Esophagus mucosa (tissue), 1 donor: Measurements from ENCODE around the gene TTC16. TPM values are rescaled to one million over a fixed set of nuclear protein-coding genes. Genes with fewer than 3 reads are reported as not detected.
A peak's percentile ranks its signal among the peaks of the same experiment; 100 is the strongest.

Experiments
- ATAC-seq: fragments of 200-7000 bp; cut with Tn5 transposase; one replicate; pipeline ENCODE4 v1.9.1; 2020
- total RNA-seq: library from RNA; stranded (reverse); gene quantifications from one replicate; pipeline ENCODE4 v1.2.4, GENCODE V29; 2023
- donor health status: DM: yes; HTN: yes; CAD: no.

TTC16 gene
- total RNA-seq, 1 donor from 2014 or later, result not detected

GRCh38 chr9:127698386-127698785, 17.5 kb upstream of the TTC16 start:
- ATAC-seq, result no peak

DNA sequence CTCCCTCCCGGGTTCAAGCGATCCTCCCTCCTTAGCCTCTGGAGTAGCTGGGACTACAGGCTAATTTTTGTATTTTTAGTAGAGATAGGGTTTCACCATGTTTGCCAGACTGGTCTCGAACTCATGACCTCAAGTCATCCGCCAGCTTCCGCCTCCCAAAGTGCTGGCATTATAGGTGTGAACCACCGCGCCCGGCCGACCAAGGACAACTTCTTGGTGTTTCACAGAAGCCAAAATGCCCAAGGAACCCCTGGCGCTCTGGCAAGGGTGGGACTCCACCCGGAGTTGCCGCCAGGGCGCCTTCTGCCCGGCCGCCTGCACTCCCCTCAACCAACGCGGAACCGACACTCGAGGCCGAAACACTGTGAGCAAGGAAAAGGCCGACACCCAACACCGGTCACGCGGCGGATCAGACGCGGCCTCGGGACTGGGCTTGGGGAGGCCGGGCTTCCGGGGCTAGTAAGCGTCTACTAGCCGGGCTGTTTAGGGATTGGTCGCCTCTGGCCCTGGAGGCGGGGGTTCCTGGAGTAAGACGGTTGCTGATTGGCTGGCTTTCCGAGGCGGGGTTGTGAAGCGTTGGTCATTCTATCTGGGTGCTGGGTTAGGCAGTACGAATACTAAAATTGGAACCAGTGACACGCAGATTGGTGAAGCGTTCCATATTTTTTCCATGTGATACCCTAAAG, 16.8 kb upstream of the TTC16 start:
- ATAC-seq, result peak; percentile 98

- no peak for ATAC-seq
Measured at GRCh38 chr9:127700140-127700539, 15.7 kb upstream of the TTC16 start.

DNA sequence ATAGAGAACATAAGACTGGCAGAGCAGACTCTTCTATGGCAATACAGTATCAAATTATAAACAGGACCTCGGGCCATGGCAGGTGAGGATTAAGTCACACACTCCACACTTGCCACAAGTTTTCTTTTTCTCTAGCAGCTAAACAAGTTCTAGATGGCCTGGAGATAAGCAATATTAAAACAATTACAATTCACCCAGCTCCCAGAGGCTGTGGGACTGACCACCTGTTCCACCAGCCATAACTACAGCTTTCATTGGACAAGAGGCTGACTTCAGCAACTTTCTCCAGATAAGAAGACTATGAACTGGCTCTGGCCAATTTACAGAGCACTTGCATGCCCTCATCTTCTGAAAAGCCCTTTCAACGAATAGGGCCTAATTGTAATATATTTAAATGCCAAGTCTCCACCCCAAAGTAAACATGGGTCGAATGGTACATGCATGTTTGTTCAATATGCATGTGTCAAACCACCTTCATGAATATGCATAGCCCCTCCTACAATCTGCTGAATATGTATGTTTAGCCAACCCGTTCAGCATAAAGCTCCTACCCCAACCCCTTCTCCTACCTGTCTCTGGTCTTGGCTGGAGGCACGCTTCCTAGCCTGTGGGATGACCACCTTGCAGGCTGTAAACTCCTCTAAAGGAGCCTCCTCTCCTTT, 15.2 kb upstream of the TTC16 start:
- ATAC-seq, result no peak

DNA sequence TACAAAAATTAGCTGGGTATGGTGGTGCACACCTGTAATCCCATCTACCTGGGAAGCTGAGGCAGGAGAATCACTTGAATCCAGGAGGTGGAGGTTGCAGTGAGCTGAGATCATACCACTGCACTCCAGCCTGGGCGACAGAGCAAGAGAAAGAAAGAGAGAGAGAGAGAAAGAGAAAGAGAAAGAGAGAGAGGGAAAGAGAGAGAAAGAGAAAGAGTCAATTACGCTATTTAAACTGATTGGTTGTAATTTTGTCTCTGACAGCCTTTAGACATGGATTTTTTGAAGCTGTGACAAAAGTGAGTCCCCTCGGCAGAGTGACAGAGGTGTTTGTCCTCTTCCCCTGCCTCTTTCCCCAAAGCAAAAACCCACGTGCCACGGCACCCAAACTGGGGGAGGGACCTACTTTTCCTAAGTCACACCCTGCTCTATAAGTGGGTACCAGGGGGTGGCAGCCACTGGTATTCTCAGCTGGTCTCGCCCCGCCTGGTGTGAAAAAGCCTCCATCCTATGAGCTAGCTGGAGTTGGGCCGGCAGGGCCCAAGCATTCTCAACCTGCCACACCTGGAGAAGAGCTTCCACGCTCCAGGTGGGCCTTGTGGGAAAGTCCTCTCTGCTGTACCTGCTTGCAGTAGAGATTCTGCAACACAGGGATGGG, 12.5 kb upstream of the TTC16 start:
- no peak for ATAC-seq

GRCh38 chr9:127705577-127706379, 10.1 kb upstream of the TTC16 start:
- no peak for ATAC-seq

- no peak for ATAC-seq
Measured at GRCh38 chr9:127706836-127707241, 9.0 kb upstream of the TTC16 start, which contains the start of gene CFAP157. Gene CFAP157, plus strand, starts transcription at chr9:127706988. Its CDS starts 44 bp downstream, at chr9:127707032.

DNA sequence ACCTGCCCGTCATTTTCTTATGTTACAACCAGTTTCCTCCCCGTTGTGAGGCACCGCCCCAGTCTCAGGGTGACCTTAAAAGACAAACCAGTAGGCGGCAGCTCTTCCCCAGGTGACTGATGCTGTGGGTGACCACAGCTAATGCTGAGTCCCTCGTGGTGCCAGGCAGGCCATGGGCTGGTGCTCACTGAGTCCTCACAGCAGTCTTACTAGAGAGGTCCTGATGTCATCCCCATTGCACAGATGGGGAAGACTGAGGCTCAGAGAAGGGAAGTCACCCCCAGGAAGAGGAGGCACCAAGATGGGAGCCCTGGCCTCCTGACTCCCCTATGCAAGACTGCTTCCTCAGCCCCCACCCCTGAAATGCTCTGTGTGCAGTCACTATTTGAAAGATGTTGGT, 8.1 kb upstream of the TTC16 start:
- peak; percentile 61 for ATAC-seq

- no peak for ATAC-seq
Measured at GRCh38 chr9:127708952-127709587, 6.8 kb upstream of the TTC16 start.

DNA sequence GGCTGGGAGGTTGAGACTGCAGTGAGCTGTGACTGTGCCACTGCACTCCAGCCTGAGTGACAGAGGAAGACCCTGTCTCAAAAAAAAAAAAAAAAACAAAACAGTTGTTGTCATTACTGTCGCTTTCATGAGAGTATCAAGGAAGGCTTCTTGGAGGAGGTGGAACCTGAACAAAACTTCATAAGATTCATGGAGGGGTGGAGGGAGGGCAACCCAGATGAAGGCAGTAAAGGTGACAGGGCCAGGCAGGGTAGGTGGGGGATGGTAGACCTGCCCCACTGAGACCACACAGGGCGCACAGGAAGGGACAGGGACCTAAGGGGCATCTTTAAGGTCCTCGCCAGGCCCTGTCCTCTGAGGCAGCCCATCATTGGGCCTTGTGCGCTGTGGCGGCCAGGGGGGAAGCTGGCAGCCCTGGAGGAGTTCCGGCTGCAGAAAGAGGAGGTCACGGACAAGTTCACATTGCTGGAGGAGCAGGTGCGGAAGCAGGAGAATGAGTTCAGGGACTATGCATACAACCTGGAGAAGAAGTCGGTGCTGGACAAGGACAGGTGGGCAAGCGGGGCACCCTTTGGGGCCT, 5.6 kb upstream of the TTC16 start:
- ATAC-seq, result no peak

- no peak for ATAC-seq
Measured at GRCh38 chr9:127711226-127711701, 4.6 kb upstream of the TTC16 start.

DNA sequence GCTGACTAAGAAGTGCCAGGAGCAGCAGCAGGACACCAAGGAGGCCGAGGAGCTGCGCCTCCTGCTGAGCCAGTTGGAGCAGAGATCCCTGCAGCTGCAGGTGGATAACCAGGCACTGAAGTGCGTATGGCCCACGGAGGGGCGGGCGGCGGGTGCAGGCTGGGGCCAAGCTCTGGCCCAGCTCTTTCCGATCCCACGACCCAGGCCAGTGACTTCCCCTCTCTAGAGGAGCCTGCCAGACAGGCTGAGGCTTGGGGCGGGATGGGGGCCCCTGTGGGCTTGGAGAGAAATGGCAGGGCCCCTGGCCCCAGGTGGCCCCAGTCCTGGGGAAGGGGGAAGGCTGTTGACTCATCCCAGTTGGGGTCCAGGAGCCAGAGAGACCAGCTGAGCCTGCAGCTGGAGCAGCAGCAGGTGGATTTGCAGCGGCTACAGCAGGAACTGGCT, 4.0 kb upstream of the TTC16 start:
- ATAC-seq, result no peak

DNA sequence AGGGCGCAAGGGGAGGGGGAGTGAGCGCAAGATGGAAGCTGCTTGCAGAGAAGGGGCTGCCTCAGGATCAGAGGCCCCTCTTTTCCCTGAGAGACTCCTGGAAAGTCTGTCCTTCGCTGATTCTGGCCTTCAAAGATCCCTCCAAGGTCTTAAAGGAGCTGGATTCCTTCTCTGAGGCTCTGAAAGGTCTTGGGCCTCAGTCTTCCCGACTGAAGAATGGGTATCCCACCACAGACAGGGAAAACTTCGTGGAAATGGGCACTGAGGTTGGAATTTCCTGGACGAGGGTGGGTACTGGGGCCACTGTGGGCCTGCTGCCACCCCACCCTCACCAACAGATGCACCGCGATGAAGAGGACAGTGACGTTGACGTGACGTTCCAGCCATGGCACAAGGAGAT, 3.5 kb upstream of the TTC16 start:
- ATAC-seq, result no peak

DNA sequence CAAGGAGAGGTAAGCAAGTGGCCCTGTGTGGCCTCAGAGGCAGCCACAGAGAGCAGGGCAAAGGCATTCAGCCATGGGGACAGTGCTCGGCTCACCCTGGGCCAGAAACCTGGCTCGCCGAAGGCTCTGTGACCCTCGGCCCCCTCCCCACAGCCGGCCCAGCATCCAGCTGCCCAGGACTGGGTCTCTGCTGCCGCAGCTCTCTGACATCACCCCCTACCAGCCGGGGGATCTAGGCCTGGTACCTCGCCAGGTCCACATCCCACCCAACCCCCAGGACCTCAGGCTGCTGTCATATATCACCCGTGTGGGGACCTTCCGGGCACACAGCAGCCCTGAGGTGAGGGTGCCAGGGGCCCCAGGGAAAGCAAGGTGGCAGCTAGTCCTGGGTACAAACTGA, 3.0 kb upstream of the TTC16 start:
- ATAC-seq, result no peak

- ATAC-seq, result no peak
Measured at GRCh38 chr9:127714020-127714750, 1.7 kb upstream of the TTC16 start.

GRCh38 chr9:127714951-127715469, 869 bp upstream of the TTC16 start:
- peak; percentile 58 for ATAC-seq

DNA sequence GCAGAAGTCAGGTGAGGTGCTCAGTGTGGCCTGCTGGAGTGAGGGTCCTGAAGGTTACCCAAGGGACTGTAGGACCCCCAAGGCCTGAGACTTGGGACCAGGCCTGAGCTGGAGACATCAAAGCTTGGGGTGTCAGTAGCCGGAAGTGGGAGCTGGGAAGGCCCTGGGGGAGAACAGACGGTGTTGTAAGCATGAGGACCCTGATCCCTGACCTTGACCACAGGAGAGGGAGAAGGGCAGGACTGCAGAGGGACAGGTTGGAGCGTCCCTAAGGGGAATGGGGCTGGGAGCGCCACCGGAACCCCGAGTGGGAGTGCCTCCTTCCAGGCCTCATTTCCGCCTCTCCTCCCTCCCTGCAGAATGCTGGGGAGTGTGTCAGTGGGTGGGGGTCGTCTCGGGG, 533 bp downstream of the TTC16 start:
- ATAC-seq, result no peak

DNA sequence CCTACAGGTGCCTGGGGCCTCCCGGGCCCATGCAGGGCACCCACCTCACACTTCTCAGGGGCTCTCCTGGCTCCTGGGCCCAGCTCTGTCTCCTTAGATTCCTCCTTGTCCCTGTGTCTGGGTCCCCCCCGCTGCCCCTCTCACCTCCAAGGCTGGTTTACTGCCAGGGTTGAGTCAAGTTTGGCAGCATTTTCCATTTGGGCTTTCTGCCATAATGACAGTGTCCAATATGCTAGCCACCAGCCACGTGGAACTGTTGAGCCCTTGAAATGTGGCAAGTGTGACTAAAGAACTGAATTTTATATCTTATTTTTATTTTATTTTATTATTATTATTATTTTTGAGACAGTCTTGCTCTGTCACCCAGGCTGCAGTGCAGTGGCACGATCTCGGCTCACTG, 1.9 kb downstream of the TTC16 start:
- ATAC-seq, result no peak

- ATAC-seq, result no peak
Measured at GRCh38 chr9:127720031-127720864, 4.4 kb downstream of the TTC16 start.

GRCh38 chr9:127720865-127721227, 5.0 kb downstream of the TTC16 start:
- ATAC-seq, result no peak
